NCI-H69 (cell line): ENCODE data around the gene RAB3C.

Source experiments
- DNase-seq: peaks from one replicate; lab custom pipeline; 2025; lab: John Stamatoyannopoulos, UW

RAB3C gene

GRCh38 chr5:58731641-58732040, 148.8 kb downstream of the RAB3C start:
- no peak for DNase-seq

DNA sequence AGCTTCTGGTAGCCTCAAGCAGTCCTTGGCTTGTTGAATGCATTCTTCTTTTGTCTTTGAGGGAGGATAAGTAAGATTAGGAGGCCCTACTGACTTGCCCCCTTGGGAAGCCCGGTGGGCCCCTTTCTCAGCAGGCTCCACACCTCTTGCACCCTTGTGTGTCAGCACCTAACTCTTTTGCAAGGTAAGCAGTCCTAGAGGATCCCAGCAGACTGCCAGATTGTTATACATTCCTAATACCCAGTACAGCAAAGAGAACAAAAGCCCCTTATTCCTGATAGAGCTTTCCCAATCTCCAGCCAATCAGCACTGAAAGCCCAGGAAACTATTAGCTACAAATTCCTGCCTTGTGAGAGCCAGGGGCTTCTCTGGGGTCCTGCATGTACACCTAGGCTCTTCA, 152.8 kb downstream of the RAB3C start:
- no peak for DNase-seq

DNA sequence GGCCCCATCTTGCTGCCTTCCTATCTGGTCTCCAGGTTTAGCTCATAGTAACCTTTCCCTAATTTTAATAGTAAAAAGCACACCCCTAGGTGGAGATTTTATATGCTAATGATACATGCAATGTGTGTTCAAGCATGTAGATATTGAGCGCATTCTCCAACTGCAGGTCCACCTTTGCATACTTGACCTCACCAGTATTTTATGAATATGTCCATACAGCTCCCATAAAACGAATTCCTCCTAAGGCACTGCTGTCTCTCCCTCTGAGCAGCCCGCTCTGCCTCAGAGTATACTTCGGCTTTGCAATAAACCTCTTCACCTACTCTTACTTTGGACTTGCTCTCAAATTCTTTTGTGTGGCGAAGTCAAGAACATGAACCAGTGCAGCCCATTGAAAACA, 153.3 kb downstream of the RAB3C start:
- no peak for DNase-seq

DNA sequence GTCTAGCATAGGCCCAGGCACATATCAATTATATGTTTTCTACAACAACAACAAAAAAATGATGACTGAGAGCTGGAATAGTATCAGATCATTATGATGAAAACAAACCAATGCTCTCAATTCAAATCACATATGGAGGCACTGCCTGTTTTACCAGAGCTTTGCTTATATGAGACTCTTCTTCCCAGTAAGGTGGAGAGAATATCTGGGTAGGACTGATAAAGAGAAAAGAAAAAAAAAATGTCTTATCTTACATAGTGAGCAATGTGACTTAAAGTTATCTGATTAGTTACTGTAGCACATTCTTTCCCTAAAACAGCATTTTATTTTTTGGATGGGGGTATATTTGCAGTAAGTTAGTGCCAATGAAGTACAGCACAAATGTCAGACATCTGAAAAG, 154.8 kb downstream of the RAB3C start:
- DNase-seq, result no peak

DNA sequence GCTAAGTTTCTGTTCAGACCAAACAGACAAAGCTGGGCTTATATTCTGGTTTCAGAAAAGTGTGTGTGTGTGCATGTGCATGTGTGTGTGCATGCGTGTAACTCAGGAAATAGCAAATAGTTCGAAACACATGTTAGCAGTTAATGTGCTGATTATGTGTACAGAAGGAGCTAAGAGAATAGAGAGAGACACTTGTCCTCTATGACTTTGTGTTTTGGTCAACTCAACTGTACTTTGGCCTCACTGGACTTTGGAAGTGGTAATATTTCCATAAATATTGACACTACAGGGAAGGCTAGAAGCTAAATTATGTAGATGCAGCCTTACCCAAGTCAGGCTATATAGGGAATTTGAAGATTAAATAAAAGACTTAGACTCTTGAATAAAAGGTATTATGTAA, 155.5 kb downstream of the RAB3C start:
- no peak for DNase-seq

DNA sequence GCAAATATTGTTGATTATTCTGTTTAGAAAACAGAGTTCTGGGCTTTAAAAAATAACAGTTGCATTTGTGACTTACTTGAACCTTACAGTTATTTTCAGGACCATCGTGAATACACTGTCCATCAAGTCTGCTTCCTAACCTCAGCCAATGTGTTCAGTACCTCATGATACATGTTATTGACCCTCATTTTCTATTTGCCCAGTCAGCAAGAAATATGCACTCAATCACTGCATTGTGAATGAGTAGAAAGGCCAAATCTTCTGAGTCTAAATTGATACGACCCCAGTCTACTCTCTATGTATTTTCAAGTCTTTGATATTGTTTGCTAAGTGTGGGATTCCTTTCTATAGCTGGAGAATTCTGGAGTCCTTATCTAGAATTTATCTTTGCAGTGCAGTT, 156.2 kb downstream of the RAB3C start:
- no peak for DNase-seq

DNA sequence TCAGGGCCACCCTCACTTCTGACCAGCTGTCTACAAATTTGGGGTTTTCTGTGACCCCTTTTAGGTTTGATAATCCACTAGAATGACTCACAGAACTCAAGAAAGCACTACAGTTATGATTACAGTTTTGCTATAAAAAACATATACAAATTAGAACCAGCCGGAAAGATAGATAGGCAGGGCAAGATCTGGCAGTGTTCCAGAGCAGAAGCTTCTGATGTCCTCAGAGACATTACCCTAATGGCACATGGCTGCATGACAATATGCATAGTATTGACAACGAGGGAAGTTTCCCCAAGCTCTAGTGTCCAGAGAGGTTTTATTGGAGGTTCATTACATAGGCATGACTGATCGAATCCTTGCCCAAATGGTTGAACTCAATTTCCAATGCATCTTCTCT, 158.1 kb downstream of the RAB3C start:
- DNase-seq, result no peak

- no peak for DNase-seq
Measured at GRCh38 chr5:58745350-58745749, 162.5 kb downstream of the RAB3C start.

GRCh38 chr5:58746321-58746720, 163.4 kb downstream of the RAB3C start:
- peak; percentile 95 for DNase-seq

DNA sequence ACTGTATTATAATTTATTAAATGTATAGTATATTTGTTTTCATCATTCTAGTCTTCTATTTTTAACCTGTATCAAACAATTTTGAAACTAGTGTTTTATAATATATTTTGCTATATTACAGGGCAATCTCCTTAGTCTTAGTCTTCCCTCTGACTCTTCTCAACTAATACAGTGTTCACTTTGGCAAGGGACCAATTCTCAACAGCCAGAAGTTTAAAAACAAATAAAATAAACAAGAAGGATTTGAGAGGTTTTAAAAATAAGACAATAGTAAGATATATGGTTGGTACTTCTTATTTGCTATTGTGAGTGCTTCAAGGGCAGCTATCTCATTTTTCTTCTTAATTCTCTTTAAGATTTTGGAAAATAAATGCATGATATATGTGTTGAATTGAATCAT, 167.2 kb downstream of the RAB3C start:
- no peak for DNase-seq

- peak; percentile 71 for DNase-seq
Measured at GRCh38 chr5:58751222-58751837, 168.5 kb downstream of the RAB3C start.

GRCh38 chr5:58752104-58752503, 169.2 kb downstream of the RAB3C start:
- peak; percentile 40 for DNase-seq

GRCh38 chr5:58753446-58753845, 170.6 kb downstream of the RAB3C start:
- DNase-seq, result peak; percentile 74

DNA sequence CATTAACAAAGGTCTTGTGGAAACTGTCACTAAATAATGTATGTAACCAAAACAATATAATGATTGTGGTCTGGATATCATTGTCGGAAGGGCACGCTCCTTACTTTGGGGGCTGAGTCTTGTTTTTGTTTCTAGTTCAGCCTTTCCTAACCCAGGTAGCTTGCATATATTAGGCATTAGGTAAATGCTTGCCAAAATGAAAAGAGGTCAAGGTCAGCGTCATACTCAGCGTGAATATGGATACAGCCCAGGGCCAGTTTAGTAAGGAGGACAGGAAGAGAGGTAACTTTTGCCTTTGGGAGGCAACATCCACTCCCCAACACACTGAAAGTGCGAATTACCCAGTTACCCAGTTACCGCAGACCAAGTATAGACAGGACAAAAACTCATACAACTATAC, 171.4 kb downstream of the RAB3C start:
- peak; percentile 48 for DNase-seq

DNA sequence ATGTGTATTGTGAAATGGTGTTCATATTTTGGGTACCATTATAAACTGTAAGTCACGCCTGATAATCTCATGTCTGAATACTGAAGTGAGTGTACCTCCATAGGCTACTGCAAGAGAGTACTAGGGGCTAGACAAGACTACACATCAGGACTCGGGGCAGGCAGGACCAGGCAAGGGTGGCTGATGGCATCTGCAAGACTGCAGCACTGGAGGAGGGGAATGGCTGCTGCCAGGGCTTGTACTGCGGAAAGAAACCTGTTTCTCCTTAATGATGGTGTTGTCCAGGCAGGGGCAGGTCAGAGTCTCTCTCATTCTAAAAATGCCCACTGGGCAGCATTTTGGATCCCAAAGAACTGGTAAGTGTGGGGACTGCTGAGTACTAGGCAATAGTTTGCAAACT, 172.5 kb downstream of the RAB3C start:
- no peak for DNase-seq

GRCh38 chr5:58759745-58760144, 176.9 kb downstream of the RAB3C start:
- DNase-seq, result no peak

DNA sequence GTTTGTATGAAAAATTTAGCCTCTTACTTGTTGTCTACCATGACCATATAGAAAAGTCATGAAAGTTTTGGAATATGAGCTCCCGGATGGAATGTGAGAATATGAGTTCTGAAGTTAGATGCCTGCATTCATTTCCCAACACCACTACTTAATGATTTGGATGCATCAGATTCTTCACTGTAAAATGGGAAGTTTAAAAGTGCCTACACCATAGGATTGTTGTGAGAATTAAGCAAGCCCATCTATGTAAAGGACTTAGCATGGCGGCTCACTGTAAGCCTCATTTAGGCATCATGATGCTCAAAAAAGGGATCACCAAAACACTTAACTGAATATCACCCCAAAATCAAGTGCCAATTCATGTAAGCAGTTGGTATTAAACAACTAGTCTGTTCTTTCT, 177.3 kb downstream of the RAB3C start:
- DNase-seq, result no peak

GRCh38 chr5:58761407-58761806, 178.5 kb downstream of the RAB3C start:
- no peak for DNase-seq

DNA sequence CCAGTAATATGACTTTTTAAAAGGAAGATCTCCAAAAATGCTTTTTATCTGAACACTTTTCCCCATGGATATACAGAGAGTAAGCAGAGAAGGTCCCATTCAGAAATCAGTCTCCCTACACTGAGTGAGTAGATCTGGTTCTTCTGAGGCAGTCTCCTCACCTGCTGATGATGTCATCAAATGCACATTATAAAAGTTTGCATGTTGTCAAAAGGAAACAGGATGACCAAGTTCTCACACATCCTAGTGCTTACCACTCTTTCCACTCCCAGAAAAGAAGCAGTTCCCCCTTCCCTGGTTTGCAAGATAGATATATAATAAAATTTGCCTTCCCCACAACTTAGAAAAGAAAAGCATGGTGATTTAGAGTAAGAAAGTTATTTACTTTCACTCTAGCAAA, 180.5 kb downstream of the RAB3C start:
- no peak for DNase-seq

DNA sequence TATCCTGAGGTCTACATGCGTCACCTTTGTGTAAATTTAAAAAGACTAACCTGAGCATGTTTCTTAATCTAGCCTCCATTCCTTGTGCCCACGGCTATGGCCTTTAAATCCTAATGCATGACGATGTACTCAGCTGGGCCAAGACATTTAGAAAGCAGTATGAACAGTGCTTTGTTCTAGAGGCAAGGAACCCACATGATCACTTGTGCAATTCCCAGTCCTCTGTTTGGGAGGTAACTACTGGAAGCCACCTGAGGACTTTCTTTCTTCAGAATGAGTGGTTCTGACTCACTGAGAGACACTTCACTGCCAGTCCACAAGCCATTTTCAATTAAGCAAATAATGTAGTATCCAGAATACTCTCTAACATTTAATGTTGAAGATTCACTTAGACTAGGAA, 181.3 kb downstream of the RAB3C start:
- no peak for DNase-seq

- DNase-seq, result no peak
Measured at GRCh38 chr5:58765058-58765457, 182.2 kb downstream of the RAB3C start.

DNA sequence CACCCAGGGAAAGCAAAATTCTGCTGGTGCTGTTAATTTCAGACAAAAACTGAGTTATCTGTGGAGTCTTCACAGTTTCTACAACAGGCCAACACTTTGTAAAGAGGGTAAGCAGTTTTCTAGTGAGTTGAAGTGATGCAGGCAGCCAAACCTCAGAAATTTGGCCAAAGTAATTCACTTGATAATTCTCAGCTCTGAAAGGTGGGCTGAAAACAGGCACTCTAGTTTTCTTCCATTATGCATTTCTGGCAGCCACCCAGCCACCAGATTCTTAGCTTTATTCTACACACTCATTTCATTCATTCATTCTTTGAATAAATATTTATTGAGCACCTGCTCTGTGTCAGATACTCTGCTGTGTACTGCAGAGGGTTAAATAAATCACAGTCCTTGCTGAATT, 184.2 kb downstream of the RAB3C start:
- peak; percentile 32 for DNase-seq

DNA sequence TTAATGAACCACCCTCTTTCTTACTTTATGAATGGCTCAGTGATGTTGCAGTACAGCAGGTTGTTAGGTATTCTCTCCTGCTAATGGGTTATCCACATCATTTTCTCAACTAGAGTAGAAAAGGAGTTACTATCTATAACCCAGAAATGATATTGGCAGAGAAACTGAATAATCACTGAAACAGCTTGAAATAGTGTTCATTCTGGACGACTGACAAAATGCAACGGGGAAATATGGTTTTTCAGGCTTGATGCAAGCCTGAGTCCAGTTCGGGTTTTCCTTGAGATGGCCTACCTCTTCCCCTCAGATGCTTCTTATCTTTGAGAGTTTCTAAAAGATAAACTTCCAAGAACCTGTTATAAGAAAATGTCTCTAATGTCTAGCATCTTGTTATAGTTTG, 187.3 kb downstream of the RAB3C start:
- DNase-seq, result no peak

DNA sequence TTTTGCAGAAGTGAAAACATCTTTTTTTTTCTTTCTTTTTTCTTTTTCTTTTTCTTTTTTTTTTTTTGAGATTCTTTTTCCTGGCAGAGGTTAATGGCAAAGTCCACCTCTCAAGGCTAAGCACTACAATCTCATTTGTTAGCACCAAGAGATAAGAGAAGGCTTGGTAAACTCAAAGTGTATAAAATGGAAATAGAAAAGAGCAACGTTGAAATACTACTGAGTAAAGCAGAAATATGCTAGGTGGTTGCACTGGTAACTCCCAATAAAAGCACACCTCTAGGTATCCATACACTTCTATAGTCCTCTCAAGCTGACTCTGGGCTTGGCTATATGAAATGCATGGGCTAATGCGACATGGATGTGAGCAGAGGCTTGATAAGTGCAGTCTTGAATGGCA, 188.9 kb downstream of the RAB3C start:
- no peak for DNase-seq
